Stimulated activated naive CD8-positive, alpha-beta T cell treated with anti-CD3 and anti-CD28 coated beads, Interleukin-15, Interleukin-2, amounts not matched to agents 100 ng/mL and 50 ng/mL, for 24 hours (primary cell): Measurements from ENCODE around the gene RNF220.

Experiments
- H3K27ac Mint-ChIP-seq: one replicate; pipeline ENCODE4 v1.8.0; 2021; ENCODE audit warnings: mild to moderate bottlenecking, mixed read lengths
- H3K27me3 Mint-ChIP-seq: one replicate; pipeline ENCODE4 v1.8.0; 2021; ENCODE audit warnings: mixed read lengths
- H3K36me3 Mint-ChIP-seq: one replicate; pipeline ENCODE4 v1.8.0; 2021; ENCODE audit warnings: low read depth, mixed read lengths
- H3K4me1 Mint-ChIP-seq: one replicate; pipeline ENCODE4 v1.8.0; 2021; ENCODE audit warnings: low read depth, mixed read lengths
- H3K4me3 Mint-ChIP-seq: one replicate; pipeline ENCODE4 v1.8.0; 2021; ENCODE audit warnings: mild to moderate bottlenecking, mixed read lengths
- H3K9me3 Mint-ChIP-seq: one replicate; pipeline ENCODE4 v1.8.0; 2021; ENCODE audit warnings: mixed read lengths

The RNF220 gene

GRCh38 chr1:44576456-44577150, 171.5 kb downstream of the RNF220 start:
- H3K36me3 Mint-ChIP-seq: no peaks in the 10 kb centered on the region
- H3K4me3 Mint-ChIP-seq: no peak overlapping the region
- no peaks in the 10 kb centered on the region for H3K27me3 Mint-ChIP-seq
- no peaks in the 10 kb centered on the region for H3K9me3 Mint-ChIP-seq
- no peak overlapping the region for H3K27ac Mint-ChIP-seq
- H3K4me1 Mint-ChIP-seq: no peaks in the 10 kb centered on the region

- no peaks in the 10 kb centered on the region for H3K4me1 Mint-ChIP-seq
- H3K27me3 Mint-ChIP-seq: no peaks in the 10 kb centered on the region
- H3K36me3 Mint-ChIP-seq: no peaks in the 10 kb centered on the region
- no peak overlapping the region for H3K27ac Mint-ChIP-seq
- H3K9me3 Mint-ChIP-seq: no peaks in the 10 kb centered on the region
- no peak overlapping the region for H3K4me3 Mint-ChIP-seq
These were observed 176.2 kb downstream of the RNF220 start for GRCh38 chr1:44581205-44581604.

- Mint-ChIP-seq H3K4me3 (no peak overlapping the region), H3K4me1 (no peaks in the 10 kb centered on the region), H3K9me3 (no peaks in the 10 kb centered on the region), H3K36me3 (no peaks in the 10 kb centered on the region), H3K27me3 (no peaks in the 10 kb centered on the region), H3K27ac (no peak overlapping the region)
These were observed 179.1 kb downstream of the RNF220 start for GRCh38 chr1:44584167-44584566.

GRCh38 chr1:44585315-44585920, 180.4 kb downstream of the RNF220 start:
- Mint-ChIP-seq H3K27ac (no peak overlapping the region), H3K4me3 (no peak overlapping the region), H3K4me1 (no peaks in the 10 kb centered on the region), H3K36me3 (no peaks in the 10 kb centered on the region), H3K27me3 (no peaks in the 10 kb centered on the region), H3K9me3 (no peaks in the 10 kb centered on the region)

- H3K36me3 Mint-ChIP-seq: no peaks in the 10 kb centered on the region
- H3K27me3 Mint-ChIP-seq: no peaks in the 10 kb centered on the region
- H3K27ac Mint-ChIP-seq: no peak overlapping the region
- H3K9me3 Mint-ChIP-seq: no peaks in the 10 kb centered on the region
- H3K4me1 Mint-ChIP-seq: no peaks in the 10 kb centered on the region
- H3K4me3 Mint-ChIP-seq: no peak overlapping the region
These were observed 182.9 kb downstream of the RNF220 start for GRCh38 chr1:44587796-44588460.

GRCh38 chr1:44588551-44589210, 183.6 kb downstream of the RNF220 start:
- no peaks in the 10 kb centered on the region for H3K4me1 Mint-ChIP-seq
- no peak overlapping the region for H3K27ac Mint-ChIP-seq

GRCh38 chr1:44590475-44590874, 185.4 kb downstream of the RNF220 start:
- Mint-ChIP-seq H3K4me3 (no peak overlapping the region), H3K4me1 (no peaks in the 10 kb centered on the region), H3K36me3 (no peaks in the 10 kb centered on the region), H3K27ac (no peak overlapping the region), H3K9me3 (no peaks in the 10 kb centered on the region), H3K27me3 (no peaks in the 10 kb centered on the region)

More at GRCh38 chr1:44588551-44589210, 183.6 kb downstream of the RNF220 start:
- Mint-ChIP-seq H3K4me3 (no peak overlapping the region), H3K27me3 (no peaks in the 10 kb centered on the region), H3K9me3 (no peaks in the 10 kb centered on the region), H3K36me3 (no peaks in the 10 kb centered on the region)

- H3K9me3 Mint-ChIP-seq: no peaks in the 10 kb centered on the region
These were observed 186.3 kb downstream of the RNF220 start for GRCh38 chr1:44591381-44591780.

GRCh38 chr1:44592208-44593145, 187.4 kb downstream of the RNF220 start:
- H3K4me1 Mint-ChIP-seq: no peaks in the 10 kb centered on the region
- no peaks in the 10 kb centered on the region for H3K9me3 Mint-ChIP-seq
- H3K4me3 Mint-ChIP-seq: no peak overlapping the region
- no peaks in the 10 kb centered on the region for H3K27me3 Mint-ChIP-seq
- H3K36me3 Mint-ChIP-seq: no peaks in the 10 kb centered on the region
- no peak overlapping the region for H3K27ac Mint-ChIP-seq

More at GRCh38 chr1:44591381-44591780, 186.3 kb downstream of the RNF220 start:
- Mint-ChIP-seq H3K36me3 (no peaks in the 10 kb centered on the region), H3K27ac (no peak overlapping the region), H3K4me1 (no peaks in the 10 kb centered on the region), H3K4me3 (no peak overlapping the region), H3K27me3 (no peaks in the 10 kb centered on the region)

GRCh38 chr1:44594353-44594752, 189.3 kb downstream of the RNF220 start:
- Mint-ChIP-seq H3K27ac (no peak overlapping the region), H3K36me3 (no peaks in the 10 kb centered on the region), H3K4me3 (no peak overlapping the region), H3K27me3 (no peaks in the 10 kb centered on the region), H3K9me3 (no peaks in the 10 kb centered on the region), H3K4me1 (no peaks in the 10 kb centered on the region)

GRCh38 chr1:44594871-44595735, 190.0 kb downstream of the RNF220 start:
- Mint-ChIP-seq H3K4me1 (no peaks in the 10 kb centered on the region), H3K4me3 (no peak overlapping the region), H3K9me3 (no peaks in the 10 kb centered on the region), H3K27ac (no peak overlapping the region), H3K36me3 (no peaks in the 10 kb centered on the region), H3K27me3 (no peaks in the 10 kb centered on the region)

GRCh38 chr1:44596511-44596910, 191.5 kb downstream of the RNF220 start:
- Mint-ChIP-seq H3K9me3 (no peaks in the 10 kb centered on the region), H3K4me1 (no peaks in the 10 kb centered on the region), H3K27ac (no peak overlapping the region), H3K27me3 (no peaks in the 10 kb centered on the region), H3K36me3 (no peaks in the 10 kb centered on the region), H3K4me3 (no peak overlapping the region)

- no peaks in the 10 kb centered on the region for H3K36me3 Mint-ChIP-seq
- no peak overlapping the region for H3K27ac Mint-ChIP-seq
- no peaks in the 10 kb centered on the region for H3K9me3 Mint-ChIP-seq
- H3K27me3 Mint-ChIP-seq: no peaks in the 10 kb centered on the region
- H3K4me3 Mint-ChIP-seq: no peak overlapping the region
- H3K4me1 Mint-ChIP-seq: no peaks in the 10 kb centered on the region
These were observed 193.1 kb downstream of the RNF220 start for GRCh38 chr1:44598167-44598566.
